SK-N-SH treated with all-trans-retinoic acid at 6 μM for 48 hours (cell line): ENCODE results near the gene OSBPL5.

Experiments used
- ARNTL ChIP-seq: fragments of 450-650 bp; formaldehyde crosslinking; IDR thresholded peaks from 2 replicates; pipeline ENCODE4 v1.5.0; 2020; ENCODE audit warnings: low read depth, mild to moderate bottlenecking, moderate library complexity, borderline replicate concordance
- BACH2 ChIP-seq: fragments of 250-450 bp; sonication (Bioruptor Pico); IDR thresholded peaks from 2 replicates; pipeline ENCODE4 v1.9.0; 2021; ENCODE audit warnings: mild to moderate bottlenecking, borderline replicate concordance
- CSDC2 ChIP-seq: fragments of 250-450 bp; sonication (Bioruptor Pico); IDR thresholded peaks from 2 replicates; pipeline ENCODE4 v1.5.0; 2020; ENCODE audit warnings: mild to moderate bottlenecking, moderate library complexity
- ESRRG ChIP-seq: fragments of 250-450 bp; sonication (Bioruptor Pico); IDR thresholded peaks from 2 replicates; pipeline ENCODE4 v1.6.1; 2021; ENCODE audit warnings: mild to moderate bottlenecking
- TOX ChIP-seq: fragments of 250-450 bp; sonication (Bioruptor Pico); IDR thresholded peaks from 2 replicates; pipeline ENCODE4 v1.8.0; 2021; ENCODE audit warnings: mild to moderate bottlenecking, moderate library complexity, borderline replicate concordance
- ZFP3 ChIP-seq: fragments of 250-450 bp; sonication (Bioruptor Pico); IDR thresholded peaks from 2 replicates; pipeline ENCODE4 v1.5.0; 2020; ENCODE audit warnings: mild to moderate bottlenecking, moderate library complexity

GRCh38 chr11:3085052-3085451 is 80.1 kb downstream of the OSBPL5 start:
- no peak for TF ChIP-seq ARNTL (CRISPR knock-in tag)
- no peak for TF ChIP-seq TOX (CRISPR knock-in tag)
- no peak for TF ChIP-seq CSDC2 (CRISPR knock-in tag)
- no peak for TF ChIP-seq BACH2 (CRISPR knock-in tag)
- no peak for TF ChIP-seq ESRRG (CRISPR knock-in tag)
- TF ChIP-seq ZFP3 (CRISPR knock-in tag), result no peak
